Osteoblast (primary cell): ENCODE measurements around the gene SLC26A6. TPM values are rescaled to one million over a fixed set of nuclear protein-coding genes. Genes with fewer than 3 reads are reported as not detected.

Source experiments
- DNase-seq: peaks from one replicate; pipeline ENCODE4 v3.0.0; 2011; ENCODE audit warnings: low spot score, mixed read lengths; ENCODE audit not compliant: insufficient read length; ENCODE audit errors: missing footprints
- H2AFZ ChIP-seq: 2 replicates; pipeline ENCODE4 v1.6.0; 2011; ENCODE audit warnings: mild to moderate bottlenecking, low read length
- H3K27ac ChIP-seq: 2 replicates; pipeline ENCODE4 v1.5.1; 2011; ENCODE audit warnings: mild to moderate bottlenecking, low read depth, low read length, moderate library complexity
- H3K27me3 ChIP-seq: 2 replicates; pipeline ENCODE4 v1.6.0; 2012; ENCODE audit warnings: mild to moderate bottlenecking, control low read depth, inconsistent platforms, low read length, moderate library complexity; ENCODE audit not compliant: insufficient read depth
- H3K36me3 ChIP-seq: 2 replicates; pipeline ENCODE4 v1.5.1; 2011; ENCODE audit warnings: mild to moderate bottlenecking, low read length, control low read depth, moderate library complexity; ENCODE audit not compliant: insufficient read depth
- H3K4me1 ChIP-seq: 2 replicates; pipeline ENCODE4 v1.5.1; 2011; ENCODE audit warnings: mild to moderate bottlenecking, low read length, control low read depth, moderate library complexity; ENCODE audit not compliant: insufficient read depth
- H3K4me2 ChIP-seq: 2 replicates; pipeline ENCODE4 v1.6.0; 2011; ENCODE audit warnings: mild to moderate bottlenecking, low read length; ENCODE audit not compliant: insufficient read depth
- H3K4me3 ChIP-seq: fragments of 200-600 bp; sonication (generic); 3 replicates; pipeline ENCODE4 v1.5.1; 2012; ENCODE audit warnings: mild to moderate bottlenecking, low read length, inconsistent platforms; ENCODE audit not compliant: insufficient read depth
- H3K79me2 ChIP-seq: 2 replicates; pipeline ENCODE4 v1.6.0; 2012; ENCODE audit warnings: mild to moderate bottlenecking, low read length, control low read depth, inconsistent platforms; ENCODE audit not compliant: insufficient read depth
- H3K9me3 ChIP-seq: 2 replicates; pipeline ENCODE4 v1.5.1; 2011; ENCODE audit warnings: low read depth, low read length, control low read depth
- H4K20me1 ChIP-seq: 2 replicates; pipeline ENCODE4 v1.6.0; 2012; ENCODE audit warnings: mild to moderate bottlenecking, low read length, control low read depth; ENCODE audit not compliant: insufficient read depth
- total RNA-seq: library from RNA; depleted of rRNA; stranded (reverse); fragments of >200 nt; gene quantifications from 2 replicates; pipeline ENCODE4 v1.2.3, GENCODE V29; 2012
- TF ChIP-seq, protein P1 (sequence below): IDR thresholded peaks from 2 replicates; pipeline ENCODE4 v1.5.1; 2011; ENCODE audit warnings: mild to moderate bottlenecking, low read depth, low read length, moderate library complexity; ENCODE audit errors: extremely low read depth

SLC26A6 gene
- total RNA-seq, 1 donor: 30.8 TPM

DNA sequence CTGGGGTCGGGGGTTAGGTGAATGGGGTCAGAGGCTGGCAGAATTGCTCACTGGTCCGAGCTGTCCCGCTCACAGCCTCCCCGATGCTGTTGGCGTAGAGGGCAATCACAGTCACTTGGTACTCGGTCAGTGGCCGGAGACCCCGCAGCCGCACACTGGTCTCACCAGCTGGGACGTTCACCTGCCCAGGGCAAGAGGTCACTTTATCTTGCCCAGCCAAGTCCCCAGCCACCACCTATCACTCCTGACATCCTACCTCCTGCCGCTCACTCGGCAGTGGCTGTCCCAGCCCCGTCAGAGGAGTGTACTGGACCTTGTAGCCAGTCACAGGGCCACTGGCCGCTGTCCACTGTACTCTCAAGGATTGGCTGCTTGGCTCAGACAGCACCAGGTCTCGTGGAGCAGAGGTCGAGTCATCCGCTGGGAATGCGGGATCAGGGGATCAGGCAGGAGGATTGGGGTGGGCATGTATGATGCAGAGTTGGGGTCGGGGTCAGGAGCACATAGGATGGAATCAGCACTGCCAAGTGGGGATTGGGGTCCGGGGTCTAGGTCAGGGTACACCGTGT is 42.7 kb downstream of the SLC26A6 start:
- H3K79me2 ChIP-seq: peaks cover 6% of the 10 kb centered on the region

DNA sequence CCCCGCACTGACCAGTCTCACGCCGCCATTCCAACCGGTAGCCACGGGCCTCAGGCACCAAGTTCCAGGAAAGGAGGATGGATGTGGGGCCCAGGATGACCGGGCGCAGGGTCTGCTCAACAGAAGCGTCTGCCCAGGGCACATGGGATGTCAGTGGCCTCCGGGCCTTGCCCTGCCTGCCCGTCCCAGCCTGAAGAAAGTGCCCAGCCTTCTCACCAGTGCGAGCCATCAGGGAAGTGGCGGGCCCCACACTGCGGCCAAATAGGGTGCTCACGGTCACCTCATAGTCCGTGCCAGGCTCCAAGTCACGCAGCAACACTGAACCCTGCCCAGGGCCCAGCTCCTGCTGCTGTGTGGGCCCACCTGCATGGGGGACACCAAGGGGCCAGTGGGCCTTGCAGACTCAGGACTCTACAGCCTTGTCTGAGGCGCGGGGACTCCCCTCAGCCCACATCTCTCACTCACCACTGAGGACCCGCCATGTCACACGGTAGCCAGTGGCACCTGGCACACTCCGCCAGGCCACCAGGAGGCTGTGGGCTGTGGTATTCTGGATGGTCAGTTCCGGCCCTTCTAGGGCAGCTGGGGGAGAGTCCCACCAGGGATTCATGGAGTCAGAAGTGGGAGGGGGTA is 43.3 kb downstream of the SLC26A6 start:
- Histone ChIP-seq H3K4me1 (peaks cover 16% of the 10 kb centered on the region), H3K27me3 (no peaks in the 10 kb centered on the region), H3K4me3 (no peak overlapping the region), H3K4me2 (no peak overlapping the region), H2AFZ (no peak overlapping the region), H3K36me3 (peaks cover 6% of the 10 kb centered on the region), H3K9me3 (no peaks in the 10 kb centered on the region), H3K79me2 (peaks cover 6% of the 10 kb centered on the region), H3K27ac (no peak overlapping the region), H4K20me1 (no peaks in the 10 kb centered on the region)
- TF ChIP-seq, protein P1, sequence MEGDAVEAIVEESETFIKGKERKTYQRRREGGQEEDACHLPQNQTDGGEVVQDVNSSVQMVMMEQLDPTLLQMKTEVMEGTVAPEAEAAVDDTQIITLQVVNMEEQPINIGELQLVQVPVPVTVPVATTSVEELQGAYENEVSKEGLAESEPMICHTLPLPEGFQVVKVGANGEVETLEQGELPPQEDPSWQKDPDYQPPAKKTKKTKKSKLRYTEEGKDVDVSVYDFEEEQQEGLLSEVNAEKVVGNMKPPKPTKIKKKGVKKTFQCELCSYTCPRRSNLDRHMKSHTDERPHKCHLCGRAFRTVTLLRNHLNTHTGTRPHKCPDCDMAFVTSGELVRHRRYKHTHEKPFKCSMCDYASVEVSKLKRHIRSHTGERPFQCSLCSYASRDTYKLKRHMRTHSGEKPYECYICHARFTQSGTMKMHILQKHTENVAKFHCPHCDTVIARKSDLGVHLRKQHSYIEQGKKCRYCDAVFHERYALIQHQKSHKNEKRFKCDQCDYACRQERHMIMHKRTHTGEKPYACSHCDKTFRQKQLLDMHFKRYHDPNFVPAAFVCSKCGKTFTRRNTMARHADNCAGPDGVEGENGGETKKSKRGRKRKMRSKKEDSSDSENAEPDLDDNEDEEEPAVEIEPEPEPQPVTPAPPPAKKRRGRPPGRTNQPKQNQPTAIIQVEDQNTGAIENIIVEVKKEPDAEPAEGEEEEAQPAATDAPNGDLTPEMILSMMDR: no peak
- peak; percentile 73 for DNase-seq

More for the DNA sequence above, 42.7 kb downstream of the SLC26A6 start:
- Histone ChIP-seq H3K9me3 (no peaks in the 10 kb centered on the region), H4K20me1 (no peaks in the 10 kb centered on the region), H3K27ac (no peak overlapping the region), H3K4me3 (no peak overlapping the region), H3K36me3 (peaks cover 8% of the 10 kb centered on the region), H3K4me2 (no peak overlapping the region), H3K4me1 (peaks cover 16% of the 10 kb centered on the region), H2AFZ (no peak overlapping the region), H3K27me3 (no peaks in the 10 kb centered on the region)
- TF ChIP-seq, protein P1: no peak
- DNase-seq: peak; percentile 93

DNA sequence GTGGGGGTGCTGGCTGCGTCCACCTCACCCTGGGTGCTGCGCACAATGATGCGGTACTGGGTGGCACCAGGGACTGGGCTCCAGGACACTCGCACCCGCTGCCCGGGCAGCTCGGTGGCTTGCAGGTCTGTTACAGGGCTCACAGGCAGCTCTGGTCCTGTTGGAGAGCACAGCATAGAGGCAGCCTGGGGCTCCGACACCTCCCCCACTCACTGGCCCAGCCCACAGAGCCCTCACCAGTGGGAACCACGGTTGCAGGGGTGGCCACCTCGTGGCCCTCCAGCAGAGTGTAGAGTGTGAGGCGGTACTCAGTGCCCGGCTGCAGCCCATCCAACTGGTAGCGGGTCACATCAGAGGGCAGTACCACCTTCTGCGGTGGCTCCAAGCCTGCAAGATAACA is 43.8 kb downstream of the SLC26A6 start:
- TF ChIP-seq, protein P1: no peak
- Histone ChIP-seq H3K4me1 (peaks cover 16% of the 10 kb centered on the region), H4K20me1 (no peaks in the 10 kb centered on the region), H3K4me3 (no peak overlapping the region), H3K9me3 (no peaks in the 10 kb centered on the region), H3K79me2 (peaks cover 6% of the 10 kb centered on the region), H3K4me2 (no peak overlapping the region), H3K27me3 (no peaks in the 10 kb centered on the region), H3K27ac (no peak overlapping the region), H2AFZ (no peak overlapping the region), H3K36me3 (peaks cover 9% of the 10 kb centered on the region)
- peak; percentile 38 for DNase-seq

DNA sequence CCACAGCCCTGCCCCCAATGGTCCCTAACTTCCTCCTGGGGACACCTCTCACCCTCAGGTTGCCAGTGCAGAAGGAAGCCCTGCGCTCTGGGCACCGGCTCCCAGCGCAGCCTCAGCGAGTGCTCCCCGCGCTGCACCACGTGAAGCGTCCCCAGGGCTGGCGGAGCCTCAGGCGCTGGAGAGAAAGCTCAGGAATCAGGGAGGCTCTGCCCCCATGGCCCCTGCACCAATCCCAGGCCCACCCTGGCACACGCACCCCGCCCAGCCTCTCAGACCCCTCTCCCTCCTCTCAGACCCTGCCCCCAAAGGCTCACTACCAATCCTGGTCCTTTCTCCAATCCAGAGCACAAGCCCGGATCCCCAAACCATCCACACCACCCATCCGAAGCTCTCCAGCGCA is 47.0 kb downstream of the SLC26A6 start:
- H3K9me3 ChIP-seq: no peaks in the 10 kb centered on the region
- no peaks in the 10 kb centered on the region for H3K4me1 ChIP-seq
- no peak for DNase-seq
- no peak overlapping the region for H2AFZ ChIP-seq
- H3K79me2 ChIP-seq: no peaks in the 10 kb centered on the region
- no peaks in the 10 kb centered on the region for H3K27me3 ChIP-seq
- no peak overlapping the region for H3K4me3 ChIP-seq
- H3K27ac ChIP-seq: no peak overlapping the region
- H3K36me3 ChIP-seq: peaks cover 9% of the 10 kb centered on the region
- H4K20me1 ChIP-seq: no peaks in the 10 kb centered on the region
- H3K4me2 ChIP-seq: no peak overlapping the region
- TF ChIP-seq, protein P1: no peak
